ENCODE measurements around the gene BCL11B.

The BCL11B gene

DNA sequence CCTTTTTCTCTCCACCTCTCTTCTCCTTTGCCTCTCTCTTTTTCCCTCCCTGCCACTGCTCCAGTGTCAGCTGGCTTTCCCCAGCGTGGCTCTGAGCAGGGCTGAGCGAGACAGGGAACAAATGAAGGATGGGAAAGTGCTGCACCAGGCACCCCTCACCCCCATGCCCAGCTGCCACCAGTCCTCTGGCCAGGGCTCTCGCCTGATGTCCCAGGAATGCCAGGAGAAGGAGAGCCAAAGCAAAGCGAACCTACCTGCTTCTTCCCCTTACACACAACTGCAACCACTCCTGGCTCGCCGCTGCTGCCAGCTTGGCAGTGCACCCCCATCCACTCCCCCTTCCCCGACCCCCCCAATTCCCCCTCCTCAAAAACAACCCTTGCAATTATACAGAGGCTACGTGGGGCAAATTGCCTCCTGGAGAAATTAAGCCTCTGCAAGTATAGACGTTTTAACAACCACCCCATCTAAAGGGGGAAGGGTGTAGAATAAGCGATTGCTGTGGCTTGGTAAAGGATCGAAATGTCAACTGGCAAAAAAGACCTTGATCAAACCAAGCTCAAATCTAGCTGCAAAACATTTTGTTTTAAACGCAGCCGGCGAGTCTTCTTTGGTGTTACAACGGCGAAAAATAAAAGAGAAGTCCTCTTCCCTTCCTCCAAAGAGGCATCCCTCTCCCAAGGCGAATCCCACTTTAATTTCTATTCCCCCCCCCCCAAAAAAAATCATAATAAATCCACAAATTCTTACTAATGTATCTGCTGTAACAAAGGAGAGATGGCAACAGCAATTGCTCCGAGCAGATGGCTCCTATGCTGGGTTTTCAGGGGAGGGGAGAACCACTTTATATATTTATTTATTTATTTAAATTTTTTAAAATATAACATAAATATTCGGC is 2.9 kb downstream of the BCL11B start:
- in situ Hi-C loops (cut with MboI; ENCODE audit: low sequenced_read_pairs) = loop anchor here (25.0 kb wide), 1 partner anchor 1132 kb away; no protein-coding TSS in a partner anchor

DNA sequence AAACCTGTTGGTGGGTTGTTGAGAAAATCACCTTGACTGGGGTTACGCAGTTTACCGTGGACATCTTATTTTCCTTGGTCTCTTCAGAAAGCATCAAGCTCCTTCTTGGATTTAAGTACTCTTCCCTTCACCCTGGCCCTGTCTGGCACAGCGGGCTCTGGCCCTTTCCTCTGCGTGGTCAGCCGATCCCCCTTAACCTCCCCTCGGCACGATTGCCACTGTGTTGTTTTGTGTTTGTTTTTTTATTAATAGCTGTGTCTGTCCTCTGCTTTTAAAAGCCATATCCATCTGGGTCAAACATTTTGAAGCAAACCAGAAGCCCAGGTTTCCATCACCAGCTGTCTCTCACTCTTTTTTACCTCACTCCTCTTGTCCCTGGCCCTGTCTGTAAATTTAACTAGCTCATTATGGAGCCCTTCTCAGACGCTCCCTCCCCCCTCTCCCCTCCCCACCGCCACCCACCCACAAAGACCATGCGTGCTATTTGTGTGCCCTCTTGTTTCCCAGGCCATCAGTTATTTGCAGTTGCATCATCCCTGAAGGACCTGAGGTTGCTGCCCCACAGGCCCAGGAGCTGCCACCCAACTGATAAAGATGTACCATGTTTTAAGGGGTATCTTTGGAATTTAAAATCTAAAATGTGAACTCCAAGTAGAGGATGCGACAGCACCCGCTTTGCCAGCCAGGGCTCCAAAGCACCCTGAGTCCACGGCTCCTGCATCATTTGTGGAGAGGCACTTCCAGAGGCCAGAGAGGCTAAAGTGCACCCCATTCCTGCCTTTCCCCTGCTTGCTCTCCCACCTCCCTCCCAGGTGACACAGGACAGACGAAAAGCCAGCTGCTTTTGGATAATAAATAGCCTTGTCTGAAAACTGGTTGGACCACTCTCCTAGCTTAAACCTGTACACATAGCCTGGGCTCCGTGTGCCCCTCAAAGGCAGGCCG is 3.9 kb downstream of the BCL11B start:
- in situ Hi-C loops (cut with MboI; ENCODE audit: low sequenced_read_pairs) = loop anchor here (25.0 kb wide), 1 partner anchor 1131 kb away; no protein-coding TSS in a partner anchor

DNA sequence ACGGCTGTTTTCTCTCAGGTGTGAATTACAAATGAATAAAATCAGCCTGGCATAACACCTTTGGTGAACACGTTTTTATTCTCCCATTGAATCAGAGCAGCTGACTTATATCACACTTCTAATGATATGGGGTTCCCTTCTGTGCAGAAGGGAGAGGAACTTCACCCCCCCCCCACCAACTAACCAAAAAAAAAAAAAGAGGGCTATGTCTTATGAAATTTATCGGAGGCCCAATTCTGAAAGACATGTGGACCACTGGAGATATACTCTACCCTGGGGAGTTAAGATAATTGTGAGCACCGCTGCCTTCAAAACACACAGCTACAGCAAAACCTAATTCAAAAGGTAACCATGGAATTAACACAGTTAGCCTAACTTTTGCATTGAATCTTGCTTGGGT is 4.6 kb downstream of the BCL11B start:
- in situ Hi-C loops (cut with MboI; ENCODE audit: low sequenced_read_pairs) = loop anchor here (25.0 kb wide), 1 partner anchor 1130 kb away; no protein-coding TSS in a partner anchor

DNA sequence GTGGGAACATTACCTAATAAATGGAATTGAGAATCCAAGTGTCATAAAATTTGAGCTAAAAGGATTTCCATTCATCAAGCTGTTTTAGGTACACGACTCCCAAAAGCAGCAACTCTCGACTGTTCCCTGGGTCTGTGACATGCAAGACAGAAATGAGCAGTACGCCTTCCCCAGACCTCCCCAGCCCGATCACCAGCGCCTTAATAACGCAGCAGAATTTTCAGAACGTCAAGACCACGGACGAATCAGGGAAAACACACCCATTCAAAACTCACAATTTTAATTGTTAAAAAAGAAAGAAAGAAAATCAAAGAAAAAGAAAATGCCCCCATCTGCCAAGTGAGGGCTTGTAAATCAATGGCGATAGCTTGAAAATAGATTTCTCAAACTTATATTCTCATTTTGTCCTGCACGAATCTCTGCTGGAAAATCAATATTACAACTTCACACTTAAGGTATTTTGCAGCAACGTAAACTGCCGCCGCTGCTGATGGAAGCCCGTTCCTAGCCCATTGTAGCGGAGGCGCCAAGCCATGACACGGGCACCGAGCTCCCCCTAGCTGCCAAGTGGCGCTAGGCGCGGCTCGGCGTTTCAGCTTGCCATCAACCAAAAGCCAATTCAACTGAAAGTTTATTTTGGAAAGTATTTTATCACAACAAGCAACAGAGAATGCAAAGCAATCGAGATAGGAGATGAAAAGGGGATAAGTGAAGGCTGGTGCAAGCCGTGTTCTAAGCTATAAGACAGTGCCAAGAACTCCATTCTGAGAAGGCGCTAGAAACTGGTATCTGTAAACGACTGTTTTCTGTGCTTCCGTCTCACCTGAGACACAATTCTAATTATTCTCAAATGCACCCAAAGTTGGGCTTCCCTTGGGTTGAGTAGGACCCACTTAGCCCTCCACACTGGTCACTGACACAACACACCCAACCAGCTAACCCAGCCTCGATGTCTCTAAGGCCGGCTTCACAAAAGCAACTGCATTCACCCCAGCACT is 5.5 kb downstream of the BCL11B start:
- in situ Hi-C loops (cut with MboI; ENCODE audit: low sequenced_read_pairs) = loop anchor here (25.0 kb wide), 1 partner anchor 1129 kb away; no protein-coding TSS in a partner anchor

DNA sequence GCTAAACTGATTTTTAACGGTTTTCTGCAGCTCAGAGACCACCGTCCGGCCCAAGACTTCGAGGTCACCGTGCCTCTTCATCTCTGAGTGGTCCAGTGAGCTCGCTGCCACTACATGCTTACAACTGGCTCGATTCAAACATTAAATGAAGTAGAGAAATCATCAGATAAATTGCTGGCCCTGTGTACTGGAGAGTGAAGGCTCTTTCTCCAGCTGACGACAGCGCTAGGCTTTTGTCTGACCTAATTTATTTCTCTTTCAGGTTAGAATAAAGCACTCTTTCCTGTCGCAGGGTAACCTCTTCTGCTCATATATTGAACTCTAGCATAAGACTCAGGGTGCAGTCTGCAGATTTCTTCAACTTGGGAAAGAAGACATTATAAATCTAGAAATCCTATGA is 6.4 kb downstream of the BCL11B start:
- in situ Hi-C loops (cut with MboI; ENCODE audit: low sequenced_read_pairs) = loop anchor here (25.0 kb wide), 1 partner anchor 1128 kb away; no protein-coding TSS in a partner anchor

DNA sequence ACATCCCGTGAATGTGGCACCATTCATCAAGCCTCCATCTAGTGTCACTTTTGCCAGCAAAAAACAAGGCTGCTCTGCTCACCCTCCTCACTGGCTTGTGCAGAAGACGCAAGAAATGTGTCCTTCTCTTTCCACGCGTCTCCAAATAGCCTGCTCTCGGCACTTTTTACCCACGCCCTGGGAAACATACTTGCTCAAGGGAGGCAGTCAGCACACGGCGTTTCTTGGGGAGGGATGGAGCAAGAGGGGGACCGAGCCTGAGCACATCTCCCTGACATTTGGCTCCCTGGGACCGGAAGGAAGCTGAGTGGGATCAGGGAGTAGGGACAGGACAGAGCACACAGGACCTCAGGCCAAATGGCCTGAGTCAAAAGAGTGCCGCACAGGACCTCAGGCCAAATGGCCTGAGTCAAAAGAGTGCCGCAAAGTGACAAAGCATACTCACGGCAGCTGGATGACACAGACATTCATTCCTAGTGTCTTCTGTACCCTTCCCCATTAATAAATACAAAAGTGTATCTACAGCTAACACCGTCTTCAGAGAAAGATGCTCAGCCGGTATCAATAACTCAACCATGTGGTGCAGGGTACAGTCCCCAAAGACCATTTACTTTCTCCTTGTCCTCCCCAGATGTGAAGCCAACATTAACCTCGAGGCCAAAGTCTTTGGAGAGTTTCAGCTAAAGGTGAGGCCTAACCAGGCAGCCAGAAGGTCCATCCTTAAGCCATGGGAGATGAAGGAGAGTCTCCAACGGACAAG is 7.1 kb downstream of the BCL11B start:
- in situ Hi-C loops (cut with MboI; ENCODE audit: low sequenced_read_pairs) = loop anchor here (25.0 kb wide), 1 partner anchor 1128 kb away; no protein-coding TSS in a partner anchor

DNA sequence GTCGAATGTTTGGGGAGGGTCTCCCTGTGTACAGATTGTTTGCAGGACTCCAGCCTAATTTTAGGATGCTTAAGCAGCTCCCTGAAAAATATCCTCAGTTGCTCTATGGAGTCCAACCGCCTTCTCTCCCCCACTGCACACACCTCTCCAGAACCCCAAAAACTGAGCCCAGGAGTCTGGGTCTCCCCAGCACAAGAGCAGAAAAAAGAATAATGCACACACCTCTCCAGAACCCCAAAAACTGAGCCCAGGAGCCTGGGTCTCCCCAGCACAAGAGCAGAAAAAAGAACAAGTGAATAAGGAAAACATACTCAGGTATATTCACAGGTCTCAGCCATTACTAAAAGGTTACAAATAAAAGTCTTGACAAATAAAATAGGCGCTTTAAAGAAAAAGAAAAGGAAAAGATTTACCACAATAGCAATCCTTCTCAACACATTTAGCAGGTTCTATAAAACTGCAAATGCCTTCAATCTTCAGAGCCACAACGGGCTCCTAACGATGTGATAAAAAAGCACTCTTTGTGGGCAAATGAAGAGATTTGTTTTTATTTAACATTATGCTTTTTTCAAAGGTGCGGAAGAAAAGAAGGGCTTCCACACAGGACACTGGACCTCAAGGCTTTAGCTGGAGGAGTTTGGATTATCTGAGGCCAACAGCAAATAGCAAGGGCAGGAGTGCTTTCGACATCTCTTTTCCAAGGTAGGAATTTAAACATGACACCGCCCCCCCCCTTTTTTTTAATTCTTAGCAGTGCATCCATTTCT is 8.2 kb downstream of the BCL11B start:
- in situ Hi-C loops (cut with MboI; ENCODE audit: low sequenced_read_pairs) = loop anchor here (25.0 kb wide), 1 partner anchor 1126 kb away; no protein-coding TSS in a partner anchor

DNA sequence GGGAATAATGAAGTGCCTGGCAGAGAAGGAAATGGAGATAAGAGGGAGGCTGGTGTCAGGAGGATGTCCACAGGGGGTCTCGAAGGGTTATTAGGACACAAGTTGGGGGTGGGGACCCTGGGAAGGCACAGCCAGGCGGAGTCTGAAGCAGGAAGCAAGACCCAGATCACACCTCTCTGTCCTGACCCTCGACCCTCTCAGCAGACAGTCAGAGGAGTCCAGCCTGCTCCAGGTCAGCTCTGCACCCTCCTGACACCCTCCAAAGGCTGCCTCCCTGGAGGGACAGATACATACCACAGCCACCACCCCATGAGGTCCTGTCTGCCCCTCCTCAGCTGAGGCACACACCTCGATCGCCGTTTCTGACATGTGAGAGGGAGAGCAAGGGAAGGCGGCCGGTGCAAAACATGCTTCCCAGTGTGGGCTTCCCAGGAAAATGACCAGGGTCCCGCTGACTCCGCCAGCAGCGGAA is 9.0 kb downstream of the BCL11B start:
- in situ Hi-C loops (cut with MboI; ENCODE audit: low sequenced_read_pairs) = loop anchor here (25.0 kb wide), 1 partner anchor 1126 kb away; no protein-coding TSS in a partner anchor

DNA sequence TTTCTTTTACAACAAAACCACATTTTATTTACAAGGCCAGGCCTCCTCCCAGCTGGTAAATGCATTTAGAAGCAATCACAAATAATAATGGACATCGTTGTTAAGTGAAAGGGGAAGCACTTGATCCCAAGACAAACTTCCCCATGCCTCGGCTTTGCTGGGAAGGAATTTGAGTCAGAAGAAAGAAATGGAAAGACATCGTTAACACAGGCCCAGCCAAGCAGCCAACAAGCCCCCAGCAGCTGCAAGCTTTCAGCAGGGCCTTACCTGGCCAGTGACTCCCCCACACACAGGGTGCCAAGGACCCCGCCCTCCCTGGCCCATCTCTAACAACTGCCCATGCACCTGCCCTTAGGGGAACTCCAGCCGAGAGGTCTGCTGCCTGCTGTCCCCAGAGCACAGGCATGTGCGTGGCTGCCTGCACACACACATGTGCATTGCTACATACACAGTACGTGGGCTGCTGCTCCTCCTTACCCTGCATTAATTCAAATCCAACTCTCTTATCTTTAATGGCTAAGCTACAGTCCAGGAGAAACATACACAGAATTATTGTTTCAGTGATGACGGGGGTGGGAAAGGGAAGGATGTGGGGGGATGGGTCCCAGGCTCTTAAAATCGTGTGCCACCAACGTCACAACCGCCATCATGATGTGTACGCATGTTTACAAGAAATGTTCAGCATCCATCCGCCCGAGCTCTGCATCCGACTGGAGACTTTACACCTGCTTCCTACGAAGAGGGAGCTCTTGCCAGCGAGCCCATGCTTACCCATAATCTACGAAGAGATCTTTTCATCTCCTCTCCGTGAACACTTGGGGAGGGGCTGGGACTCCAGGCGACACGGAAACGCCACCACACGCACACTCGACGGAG is 9.8 kb downstream of the BCL11B start:
- in situ Hi-C loops (cut with MboI; ENCODE audit: low sequenced_read_pairs) = loop anchor here (25.0 kb wide), 1 partner anchor 1125 kb away; no protein-coding TSS in a partner anchor

DNA sequence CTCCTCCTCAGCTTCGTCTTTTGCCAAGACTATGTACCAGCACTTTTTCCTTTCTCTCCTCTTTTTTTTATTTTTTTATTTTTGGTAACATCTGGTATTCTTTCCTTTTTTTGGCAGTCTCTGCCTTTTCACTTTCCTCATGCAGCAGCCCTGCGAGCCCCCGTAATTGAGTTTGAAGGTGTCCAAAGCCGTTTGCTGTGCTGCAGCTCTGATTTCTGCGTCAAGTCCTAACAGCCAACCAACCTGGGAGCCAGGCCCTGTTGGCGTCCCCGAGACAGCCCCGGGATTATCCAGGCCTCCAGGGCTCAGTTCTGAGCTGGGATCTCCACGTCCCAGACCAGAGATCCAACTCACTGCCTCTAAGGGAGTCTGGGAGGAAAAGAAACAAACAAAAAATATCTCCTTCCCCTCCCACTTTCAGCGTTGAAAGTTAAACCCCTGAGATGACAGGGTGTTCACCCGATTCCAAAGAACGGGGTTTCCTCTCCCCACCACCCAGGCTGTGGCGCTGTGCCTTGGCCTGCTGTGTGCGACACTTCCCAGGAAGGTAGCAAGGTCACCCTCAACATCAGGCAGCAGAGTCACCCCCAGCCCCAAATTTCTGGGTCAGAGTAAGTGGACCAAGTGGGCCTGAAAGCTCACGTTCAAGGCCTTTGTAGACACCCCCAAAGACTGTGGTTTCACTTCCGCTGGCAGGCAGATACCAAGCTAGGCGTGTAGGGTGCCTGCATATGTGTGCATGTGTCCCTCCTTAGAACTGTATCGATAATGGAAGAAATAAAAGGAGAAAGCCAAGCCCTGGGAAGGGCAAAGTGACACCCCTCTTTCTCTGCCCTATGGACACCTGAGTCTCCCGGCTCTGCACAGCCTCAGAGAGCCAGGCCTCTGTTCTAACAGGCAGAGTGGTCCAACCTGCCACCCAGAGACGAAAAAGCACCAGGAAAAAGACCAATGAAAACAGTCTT is 11.1 kb downstream of the BCL11B start:
- in situ Hi-C loops (cut with MboI; ENCODE audit: low sequenced_read_pairs) = loop anchor here (25.0 kb wide), 1 partner anchor 1124 kb away; no protein-coding TSS in a partner anchor

DNA sequence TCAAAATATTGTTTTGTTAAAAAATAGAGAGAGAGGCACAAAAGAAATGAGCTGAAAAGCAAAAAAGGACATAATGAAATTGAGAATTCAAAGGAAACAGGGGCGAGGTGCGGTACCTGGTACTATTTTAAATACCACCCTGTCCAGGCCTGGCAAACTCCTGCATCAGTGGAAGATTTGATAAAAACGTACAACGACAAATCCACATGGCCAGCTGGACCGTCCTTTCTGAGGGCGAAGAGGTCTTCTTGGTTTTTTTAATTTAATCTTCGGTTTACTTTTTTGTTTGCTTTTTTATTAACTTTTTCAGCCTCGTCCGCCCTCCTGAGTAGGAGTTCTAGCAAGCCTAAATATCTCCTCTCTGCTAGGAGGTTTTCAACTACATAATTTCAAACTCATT is 11.9 kb downstream of the BCL11B start:
- in situ Hi-C loops (cut with MboI; ENCODE audit: low sequenced_read_pairs) = loop anchor here (25.0 kb wide), 1 partner anchor 1123 kb away; no protein-coding TSS in a partner anchor

DNA sequence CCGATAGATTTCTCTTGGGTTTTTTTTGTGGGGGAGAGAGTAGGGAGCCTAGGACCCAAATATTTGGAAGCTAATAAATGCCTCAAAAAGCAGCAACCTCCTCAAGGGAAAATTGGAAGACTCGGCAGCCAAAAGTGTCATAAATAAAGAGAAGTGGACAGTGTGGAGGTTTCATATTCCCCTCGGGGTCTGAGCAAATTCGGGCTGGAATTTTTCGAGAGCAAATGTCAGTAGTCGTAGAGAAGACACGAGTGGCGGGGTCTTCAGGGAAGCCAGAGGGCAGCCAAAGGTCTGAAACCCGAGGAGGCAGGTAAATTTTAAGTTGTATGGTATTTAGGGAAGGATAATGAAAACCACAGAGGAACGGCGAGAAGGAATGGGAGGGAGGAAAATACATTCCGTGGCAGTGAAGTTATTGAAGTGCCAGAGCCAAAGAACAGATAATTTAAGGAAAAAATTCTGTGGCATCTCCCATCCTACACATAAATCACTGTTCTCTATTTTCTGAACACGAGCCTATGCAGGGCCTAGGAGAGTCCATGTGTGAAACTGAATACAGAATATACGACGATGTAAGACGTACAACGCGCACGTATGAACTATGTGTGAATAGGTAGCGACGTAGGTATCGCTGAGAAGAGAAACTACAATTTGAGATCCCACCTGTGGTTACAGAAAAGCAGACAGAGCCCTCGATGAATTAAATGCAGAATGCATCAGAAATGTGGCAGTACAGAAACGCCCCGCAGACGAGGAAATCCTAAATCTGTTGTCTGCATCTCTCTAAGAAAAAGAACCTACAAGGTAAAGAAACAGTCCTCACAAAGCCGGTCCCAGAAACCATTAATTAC is 12.9 kb downstream of the BCL11B start:
- in situ Hi-C loops (cut with MboI; ENCODE audit: low sequenced_read_pairs) = loop anchor here (25.0 kb wide), 1 partner anchor 1122 kb away; no protein-coding TSS in a partner anchor

DNA sequence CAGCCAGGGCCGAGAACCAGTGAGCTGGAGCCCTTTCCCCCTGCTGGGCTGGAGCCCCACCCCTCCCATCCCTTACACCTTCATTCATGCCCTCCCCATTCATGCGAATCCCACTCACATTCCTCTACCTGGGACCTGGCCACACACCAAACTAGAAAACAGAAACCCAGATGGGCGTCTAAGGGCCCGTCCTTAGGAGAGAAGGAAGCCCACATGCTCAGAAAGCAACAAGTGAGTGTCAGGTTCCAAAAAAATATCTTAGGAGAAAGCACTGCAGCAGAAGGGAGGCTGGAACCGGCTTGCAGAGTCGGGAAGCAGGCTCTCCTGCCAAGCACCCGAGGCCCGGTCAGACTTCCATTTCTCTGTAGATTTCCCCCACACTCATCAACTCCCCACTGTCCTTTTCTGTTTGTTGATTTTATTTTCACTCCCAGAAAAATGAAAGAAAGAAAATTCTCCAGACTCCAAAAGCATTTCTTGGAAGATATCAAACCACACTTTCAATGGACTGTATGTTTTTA is 13.6 kb downstream of the BCL11B start:
- in situ Hi-C loops (cut with MboI; ENCODE audit: low sequenced_read_pairs) = loop anchor here (25.0 kb wide), 1 partner anchor 1121 kb away; no protein-coding TSS in a partner anchor

DNA sequence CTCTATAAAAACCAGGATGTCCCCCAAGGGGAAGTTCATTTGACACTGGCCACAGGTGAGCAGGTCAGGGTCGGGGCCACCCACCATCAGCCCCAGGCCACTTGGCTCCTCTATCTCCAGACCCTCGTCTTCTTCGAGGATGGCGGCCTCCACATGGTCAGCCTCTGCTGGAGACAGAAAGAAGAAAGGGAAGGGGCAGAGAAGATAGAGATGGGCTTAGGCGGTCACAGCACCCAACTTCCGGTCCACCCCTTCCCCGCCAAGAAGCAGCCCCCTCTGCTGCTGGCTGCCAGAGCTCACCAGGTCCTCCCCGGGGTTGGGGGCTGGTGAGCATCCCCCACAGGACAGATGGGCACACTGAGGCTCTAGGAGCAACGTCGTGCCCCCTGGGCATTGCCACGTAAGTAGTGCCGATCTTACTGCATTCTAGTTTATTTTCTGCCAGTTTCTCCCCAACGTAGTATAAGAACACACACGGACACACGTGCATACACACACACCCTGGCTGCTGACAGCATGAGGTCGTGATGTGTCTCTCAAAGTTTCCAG is 14.2 kb downstream of the BCL11B start:
- in situ Hi-C loops (cut with MboI; ENCODE audit: low sequenced_read_pairs) = loop anchor here (25.0 kb wide), 1 partner anchor 1120 kb away; no protein-coding TSS in a partner anchor

All from HL-60/S4 (cell line).